LNCAP (cell line): ENCODE results near the gene VWC2.

Source experiments
- CTCF ChIP-seq: fragments of 450-650 bp; IDR thresholded peaks from 2 replicates; pipeline ENCODE4 v1.5.1; 2017; ENCODE audit warnings: mild to moderate bottlenecking

The VWC2 gene

GRCh38 chr7:49768835-49769234, 4.6 kb upstream of the VWC2 start:
- no peak for TF ChIP-seq CTCF

GRCh38 chr7:49769285-49769857, 4.1 kb upstream of the VWC2 start:
- no peak for TF ChIP-seq CTCF

GRCh38 chr7:49770838-49771237, 2.6 kb upstream of the VWC2 start:
- TF ChIP-seq CTCF = no peak

- TF ChIP-seq CTCF = no peak
Observed at GRCh38 chr7:49771427-49772176, 1.8 kb upstream of the VWC2 start.

GRCh38 chr7:49772916-49773217, 571 bp upstream of the VWC2 start:
- no peak for TF ChIP-seq CTCF

GRCh38 chr7:49773936-49774458, 559 bp downstream of the VWC2 start:
- TF ChIP-seq CTCF = no peak

GRCh38 chr7:49774459-49775064, 1.1 kb downstream of the VWC2 start:
- TF ChIP-seq CTCF = no peak
